ENCODE data around the gene FTSJ1.

DNA sequence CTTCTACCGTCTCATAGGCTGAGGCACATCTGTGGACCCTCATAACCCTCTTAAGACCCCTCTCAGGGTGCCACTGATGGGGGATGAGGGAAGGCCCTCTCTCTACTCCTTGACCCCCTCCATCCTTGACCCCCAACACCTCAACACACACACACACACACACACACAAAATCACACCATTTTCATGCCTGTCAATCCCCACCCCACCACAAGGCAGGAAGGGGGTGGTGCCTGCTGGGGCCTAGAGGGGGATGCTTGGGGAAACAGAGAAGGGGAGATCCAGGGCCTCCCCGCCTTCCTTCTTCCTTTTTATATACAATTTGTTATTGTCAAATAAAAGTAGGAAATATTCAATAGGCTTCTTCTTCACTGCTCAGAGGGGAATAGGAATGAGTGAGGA lies 44.5 kb downstream of the FTSJ1 start:
- TF ChIP-seq, protein P1, sequence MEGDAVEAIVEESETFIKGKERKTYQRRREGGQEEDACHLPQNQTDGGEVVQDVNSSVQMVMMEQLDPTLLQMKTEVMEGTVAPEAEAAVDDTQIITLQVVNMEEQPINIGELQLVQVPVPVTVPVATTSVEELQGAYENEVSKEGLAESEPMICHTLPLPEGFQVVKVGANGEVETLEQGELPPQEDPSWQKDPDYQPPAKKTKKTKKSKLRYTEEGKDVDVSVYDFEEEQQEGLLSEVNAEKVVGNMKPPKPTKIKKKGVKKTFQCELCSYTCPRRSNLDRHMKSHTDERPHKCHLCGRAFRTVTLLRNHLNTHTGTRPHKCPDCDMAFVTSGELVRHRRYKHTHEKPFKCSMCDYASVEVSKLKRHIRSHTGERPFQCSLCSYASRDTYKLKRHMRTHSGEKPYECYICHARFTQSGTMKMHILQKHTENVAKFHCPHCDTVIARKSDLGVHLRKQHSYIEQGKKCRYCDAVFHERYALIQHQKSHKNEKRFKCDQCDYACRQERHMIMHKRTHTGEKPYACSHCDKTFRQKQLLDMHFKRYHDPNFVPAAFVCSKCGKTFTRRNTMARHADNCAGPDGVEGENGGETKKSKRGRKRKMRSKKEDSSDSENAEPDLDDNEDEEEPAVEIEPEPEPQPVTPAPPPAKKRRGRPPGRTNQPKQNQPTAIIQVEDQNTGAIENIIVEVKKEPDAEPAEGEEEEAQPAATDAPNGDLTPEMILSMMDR (IDR thresholded peaks at IDR 0.05) = no peak
- TF ChIP-seq TP53 (CRISPR knock-in tag; IDR thresholded peaks at IDR 0.05) (no peak), USF2 (CRISPR knock-in tag; IDR thresholded peaks at IDR 0.05) (no peak), ZNF671 (CRISPR knock-in tag; IDR thresholded peaks at IDR 0.05) (no peak), ZNF281 (CRISPR knock-in tag; IDR thresholded peaks at IDR 0.05) (no peak), KAT7 (CRISPR knock-in tag; IDR thresholded peaks at IDR 0.05; ENCODE audit: borderline replicate concordance) (no peak), RORB (CRISPR knock-in tag; IDR thresholded peaks at IDR 0.05) (no peak)
- TF ChIP-seq, protein P2, sequence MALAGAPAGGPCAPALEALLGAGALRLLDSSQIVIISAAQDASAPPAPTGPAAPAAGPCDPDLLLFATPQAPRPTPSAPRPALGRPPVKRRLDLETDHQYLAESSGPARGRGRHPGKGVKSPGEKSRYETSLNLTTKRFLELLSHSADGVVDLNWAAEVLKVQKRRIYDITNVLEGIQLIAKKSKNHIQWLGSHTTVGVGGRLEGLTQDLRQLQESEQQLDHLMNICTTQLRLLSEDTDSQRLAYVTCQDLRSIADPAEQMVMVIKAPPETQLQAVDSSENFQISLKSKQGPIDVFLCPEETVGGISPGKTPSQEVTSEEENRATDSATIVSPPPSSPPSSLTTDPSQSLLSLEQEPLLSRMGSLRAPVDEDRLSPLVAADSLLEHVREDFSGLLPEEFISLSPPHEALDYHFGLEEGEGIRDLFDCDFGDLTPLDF (CRISPR knock-in tag; IDR thresholded peaks at IDR 0.05) = no peak

Data from WTC11 (cell line).